RWPE2 (cell line): ENCODE measurements around the gene ASB1.

Source experiments
- ATAC-seq: fragments of 200-7000 bp; cut with Tn5 transposase; 3 replicates; pipeline ENCODE4 v1.9.1; 2021; ENCODE audit warnings: low read depth
- DNase-seq: peaks from one replicate; pipeline ENCODE4 v3.0.0-alpha.2; 2020; ENCODE audit warnings: low spot score
- H3K27ac ChIP-seq: fragments of 450-650 bp; 2 replicates; pipeline ENCODE4 v1.5.1; 2017; ENCODE audit warnings: mild to moderate bottlenecking; ENCODE audit not compliant: poor library complexity, severe bottlenecking
- H3K27me3 ChIP-seq: fragments of 250-450 bp; sonication (Bioruptor Pico); 2 replicates; pipeline ENCODE4 v1.5.1; 2021; ENCODE audit warnings: mild to moderate bottlenecking, moderate library complexity; ENCODE audit not compliant: insufficient read depth, poor library complexity, severe bottlenecking
- H3K36me3 ChIP-seq: fragments of 250-450 bp; sonication (Bioruptor Pico); 2 replicates; pipeline ENCODE4 v1.5.1; 2020; ENCODE audit warnings: low read depth, mild to moderate bottlenecking, moderate library complexity
- H3K4me1 ChIP-seq: fragments of 250-450 bp; sonication (Bioruptor Pico); 2 replicates; pipeline ENCODE4 v1.5.1; 2021; ENCODE audit warnings: mild to moderate bottlenecking, moderate library complexity; ENCODE audit not compliant: insufficient read depth, poor library complexity, severe bottlenecking
- H3K4me3 ChIP-seq: fragments of 250-450 bp; sonication (Bioruptor Pico); 2 replicates; pipeline ENCODE4 v1.5.1; 2021; ENCODE audit warnings: mild to moderate bottlenecking, moderate library complexity; ENCODE audit not compliant: severe bottlenecking
- H3K9me3 ChIP-seq: fragments of 250-450 bp; sonication (Bioruptor Pico); 2 replicates; pipeline ENCODE4 v1.5.1; 2021; ENCODE audit warnings: mild to moderate bottlenecking, moderate library complexity; ENCODE audit not compliant: severe bottlenecking
- TF ChIP-seq, protein P1 (sequence below): fragments of 450-650 bp; IDR thresholded peaks from one replicate; pipeline ENCODE4 v1.5.1; 2017; ENCODE audit warnings: mild to moderate bottlenecking, moderate library complexity; ENCODE audit not compliant: poor library complexity, severe bottlenecking

The ASB1 gene

GRCh38 chr2:238380785-238381184 lies 45.9 kb upstream of the ASB1 start:
- Histone ChIP-seq H3K9me3 (no peaks in the 10 kb centered on the region), H3K4me3 (no peak overlapping the region), H3K27ac (peak overlapping the region; percentile 85), H3K4me1 (peaks cover 24% of the 10 kb centered on the region), H3K36me3 (peaks cover 7% of the 10 kb centered on the region; the same call in 1 of the 2 replicates), H3K27me3 (no peaks in the 10 kb centered on the region)
- TF ChIP-seq, protein P1, sequence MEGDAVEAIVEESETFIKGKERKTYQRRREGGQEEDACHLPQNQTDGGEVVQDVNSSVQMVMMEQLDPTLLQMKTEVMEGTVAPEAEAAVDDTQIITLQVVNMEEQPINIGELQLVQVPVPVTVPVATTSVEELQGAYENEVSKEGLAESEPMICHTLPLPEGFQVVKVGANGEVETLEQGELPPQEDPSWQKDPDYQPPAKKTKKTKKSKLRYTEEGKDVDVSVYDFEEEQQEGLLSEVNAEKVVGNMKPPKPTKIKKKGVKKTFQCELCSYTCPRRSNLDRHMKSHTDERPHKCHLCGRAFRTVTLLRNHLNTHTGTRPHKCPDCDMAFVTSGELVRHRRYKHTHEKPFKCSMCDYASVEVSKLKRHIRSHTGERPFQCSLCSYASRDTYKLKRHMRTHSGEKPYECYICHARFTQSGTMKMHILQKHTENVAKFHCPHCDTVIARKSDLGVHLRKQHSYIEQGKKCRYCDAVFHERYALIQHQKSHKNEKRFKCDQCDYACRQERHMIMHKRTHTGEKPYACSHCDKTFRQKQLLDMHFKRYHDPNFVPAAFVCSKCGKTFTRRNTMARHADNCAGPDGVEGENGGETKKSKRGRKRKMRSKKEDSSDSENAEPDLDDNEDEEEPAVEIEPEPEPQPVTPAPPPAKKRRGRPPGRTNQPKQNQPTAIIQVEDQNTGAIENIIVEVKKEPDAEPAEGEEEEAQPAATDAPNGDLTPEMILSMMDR = no peak
- no peak for DNase-seq
- peak; percentile 87 for ATAC-seq

- H3K4me3 ChIP-seq = no peak overlapping the region
- TF ChIP-seq, protein P1 = no peak
- H3K27ac ChIP-seq = peak overlapping the region; percentile 85
- H3K9me3 ChIP-seq = no peaks in the 10 kb centered on the region
- H3K27me3 ChIP-seq = no peaks in the 10 kb centered on the region
- ATAC-seq = no peak
- no peak for DNase-seq
- peaks cover 24% of the 10 kb centered on the region for H3K4me1 ChIP-seq
- H3K36me3 ChIP-seq = peaks cover 7% of the 10 kb centered on the region; the same call in 1 of the 2 replicates
These were observed 45.2 kb upstream of the ASB1 start for GRCh38 chr2:238381341-238382115.

GRCh38 chr2:238382381-238382781 lies 44.3 kb upstream of the ASB1 start:
- peaks cover 9% of the 10 kb centered on the region; the same call in 1 of the 2 replicates for H3K36me3 ChIP-seq
- ATAC-seq (no peak), DNase-seq (no peak)

DNA sequence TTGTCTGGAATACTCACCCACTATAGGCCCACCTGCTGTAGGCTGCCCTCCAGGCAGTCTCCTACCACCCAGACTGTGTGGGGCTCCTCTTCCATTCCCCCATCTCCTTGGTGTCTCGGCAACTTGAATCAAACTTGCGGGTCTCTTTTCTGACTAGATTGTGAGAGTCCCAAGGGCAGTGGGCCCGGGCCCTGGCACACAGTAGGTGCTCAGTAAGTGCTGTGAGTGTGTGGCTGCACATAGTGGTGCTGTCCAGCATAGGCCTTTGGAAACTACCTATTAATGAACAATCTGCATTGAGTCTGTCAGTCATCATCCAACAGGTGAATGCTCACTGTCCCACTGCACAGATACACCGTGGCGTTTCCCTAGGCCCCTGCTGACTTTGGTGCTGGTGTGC lies 43.6 kb upstream of the ASB1 start:
- H3K27me3 ChIP-seq = no peaks in the 10 kb centered on the region
- no peak for DNase-seq
- no peak for ATAC-seq

More at GRCh38 chr2:238382381-238382781, 44.3 kb upstream of the ASB1 start:
- Histone ChIP-seq H3K27me3 (no peaks in the 10 kb centered on the region), H3K4me1 (peaks cover 29% of the 10 kb centered on the region), H3K27ac (no peak overlapping the region), H3K4me3 (no peak overlapping the region), H3K9me3 (no peaks in the 10 kb centered on the region)
- TF ChIP-seq, protein P1 = no peak

More for the DNA sequence above, 43.6 kb upstream of the ASB1 start:
- TF ChIP-seq, protein P1 = no peak
- H3K27ac ChIP-seq = no peak overlapping the region
- no peaks in the 10 kb centered on the region for H3K9me3 ChIP-seq
- H3K4me3 ChIP-seq = no peak overlapping the region
- peaks cover 33% of the 10 kb centered on the region for H3K4me1 ChIP-seq
- peaks cover 12% of the 10 kb centered on the region; the same call in 1 of the 2 replicates for H3K36me3 ChIP-seq
